ENCODE measurements around the gene TNNC2. TPM values are rescaled to one million over a fixed set of nuclear protein-coding genes. Genes with fewer than 3 reads are reported as not detected.

TNNC2 gene
- total and polyA plus RNA-seq, 2 of the 13 experiments (the other 11 are each of a cell fraction or from before 2014, with no cell fraction given), result 1.8 to 4.7 TPM

DNA sequence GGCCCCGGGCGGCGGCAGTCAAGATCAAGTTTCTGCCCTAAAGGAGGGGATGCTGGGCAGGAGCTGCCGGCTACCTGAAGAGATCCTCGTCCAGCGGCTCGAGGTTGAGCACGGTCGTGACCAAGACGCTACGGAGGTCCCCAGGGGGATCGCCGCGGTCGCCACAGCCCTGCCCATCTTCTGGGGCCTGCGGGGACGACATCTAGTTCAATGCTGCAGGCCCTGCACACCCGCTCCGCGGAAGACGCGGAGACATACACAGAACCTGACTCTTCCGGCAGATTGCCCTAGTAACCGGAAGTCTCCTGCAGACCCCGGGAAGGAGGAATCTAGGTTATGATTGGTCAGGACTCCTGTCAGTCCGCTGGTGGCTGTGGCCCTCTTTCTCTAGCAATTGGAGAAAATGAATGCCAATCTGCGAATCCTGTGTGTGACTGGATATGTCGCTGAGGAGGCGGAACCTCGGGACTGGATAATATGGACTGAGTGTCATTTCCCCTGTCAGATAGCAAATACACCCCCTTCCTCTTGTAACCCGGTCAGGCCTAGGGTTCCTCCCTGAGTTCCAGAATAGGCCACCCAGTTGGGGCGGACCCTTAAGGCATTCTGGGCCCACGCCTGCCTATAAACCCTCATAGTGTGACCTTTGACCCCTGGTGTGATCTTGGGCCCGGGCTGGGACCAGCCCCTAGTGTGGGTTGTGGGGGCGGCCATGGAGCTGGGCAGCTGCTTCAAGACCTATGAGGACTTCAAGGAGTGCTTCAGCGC lies 30.2 kb upstream of the TNNC2 start, which contains the start of the genes ACOT8 and ZSWIM3 (continued):
- TF ChIP-seq, protein P1, sequence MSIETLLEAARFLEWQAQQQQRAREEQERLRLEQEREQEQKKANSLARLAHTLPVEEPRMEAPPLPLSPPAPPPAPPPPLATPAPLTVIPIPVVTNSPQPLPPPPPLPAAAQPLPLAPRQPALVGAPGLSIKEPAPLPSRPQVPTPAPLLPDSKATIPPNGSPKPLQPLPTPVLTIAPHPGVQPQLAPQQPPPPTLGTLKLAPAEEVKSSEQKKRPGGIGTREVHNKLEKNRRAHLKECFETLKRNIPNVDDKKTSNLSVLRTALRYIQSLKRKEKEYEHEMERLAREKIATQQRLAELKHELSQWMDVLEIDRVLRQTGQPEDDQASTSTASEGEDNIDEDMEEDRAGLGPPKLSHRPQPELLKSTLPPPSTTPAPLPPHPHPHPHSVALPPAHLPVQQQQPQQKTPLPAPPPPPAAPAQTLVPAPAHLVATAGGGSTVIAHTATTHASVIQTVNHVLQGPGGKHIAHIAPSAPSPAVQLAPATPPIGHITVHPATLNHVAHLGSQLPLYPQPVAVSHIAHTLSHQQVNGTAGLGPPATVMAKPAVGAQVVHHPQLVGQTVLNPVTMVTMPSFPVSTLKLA (IDR thresholded peaks at IDR 0.05), result no peak; the same call in 1 of the 2 replicates
- TF ChIP-seq, protein P2, sequence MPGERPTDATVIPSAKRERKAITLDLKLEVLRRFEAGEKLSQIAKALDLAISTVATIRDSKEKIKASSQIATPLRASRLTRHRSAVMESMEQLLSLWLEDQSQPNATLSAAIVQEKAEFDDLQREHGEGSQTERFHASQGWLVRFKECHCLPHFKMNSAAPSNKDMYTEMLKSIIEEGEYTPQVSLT (CRISPR knock-in tag; IDR thresholded peaks at IDR 0.05; ENCODE audit: borderline replicate concordance, low read depth), result no peak
- TF ChIP-seq RFXAP (CRISPR knock-in tag; IDR thresholded peaks at IDR 0.05; ENCODE audit: borderline replicate concordance) (no peak), ZNF737 (CRISPR knock-in tag; IDR thresholded peaks at IDR 0.05; ENCODE audit: borderline replicate concordance) (no peak), ZNF207 (IDR thresholded peaks at IDR 0.05; ENCODE audit: borderline replicate concordance) (no peak), ZFP36L2 (CRISPR knock-in tag; IDR thresholded peaks at IDR 0.05) (peak; percentile 96; the same call in 1 of the 2 replicates), SOX5 (CRISPR knock-in tag; IDR thresholded peaks at IDR 0.05; ENCODE audit: borderline replicate concordance) (peak; percentile 48; the same call in 1 of the 2 replicates), ZNF607 (CRISPR knock-in tag; IDR thresholded peaks at IDR 0.05; ENCODE audit: borderline replicate concordance) (peak; percentile 94), HOXA9 (CRISPR knock-in tag; IDR thresholded peaks at IDR 0.05; ENCODE audit: borderline replicate concordance) (no peak), ZNF547 (CRISPR knock-in tag; IDR thresholded peaks at IDR 0.05) (peak; percentile 89), BORCS8-MEF2B (CRISPR knock-in tag; IDR thresholded peaks at IDR 0.05) (peak; percentile 80), ZSCAN22 (CRISPR knock-in tag; IDR thresholded peaks at IDR 0.05) (no peak), ZBTB42 (CRISPR knock-in tag; IDR thresholded peaks at IDR 0.05) (no peak), MEF2D (CRISPR knock-in tag; IDR thresholded peaks at IDR 0.05) (no peak; the same call in 1 of the 2 replicates), ZZZ3 (CRISPR knock-in tag; IDR thresholded peaks at IDR 0.05; ENCODE audit: borderline replicate concordance) (no peak; the same call in 1 of the 2 replicates), FIP1L1 (IDR thresholded peaks at IDR 0.05; ENCODE audit: borderline replicate concordance, insufficient read depth, low read depth, low read length) (no peak)
- TF ChIP-seq, protein P3, sequence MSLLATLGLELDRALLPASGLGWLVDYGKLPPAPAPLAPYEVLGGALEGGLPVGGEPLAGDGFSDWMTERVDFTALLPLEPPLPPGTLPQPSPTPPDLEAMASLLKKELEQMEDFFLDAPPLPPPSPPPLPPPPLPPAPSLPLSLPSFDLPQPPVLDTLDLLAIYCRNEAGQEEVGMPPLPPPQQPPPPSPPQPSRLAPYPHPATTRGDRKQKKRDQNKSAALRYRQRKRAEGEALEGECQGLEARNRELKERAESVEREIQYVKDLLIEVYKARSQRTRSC (CRISPR knock-in tag; IDR thresholded peaks at IDR 0.05; ENCODE audit: low read depth), result no peak
- TF ChIP-seq, protein P4, sequence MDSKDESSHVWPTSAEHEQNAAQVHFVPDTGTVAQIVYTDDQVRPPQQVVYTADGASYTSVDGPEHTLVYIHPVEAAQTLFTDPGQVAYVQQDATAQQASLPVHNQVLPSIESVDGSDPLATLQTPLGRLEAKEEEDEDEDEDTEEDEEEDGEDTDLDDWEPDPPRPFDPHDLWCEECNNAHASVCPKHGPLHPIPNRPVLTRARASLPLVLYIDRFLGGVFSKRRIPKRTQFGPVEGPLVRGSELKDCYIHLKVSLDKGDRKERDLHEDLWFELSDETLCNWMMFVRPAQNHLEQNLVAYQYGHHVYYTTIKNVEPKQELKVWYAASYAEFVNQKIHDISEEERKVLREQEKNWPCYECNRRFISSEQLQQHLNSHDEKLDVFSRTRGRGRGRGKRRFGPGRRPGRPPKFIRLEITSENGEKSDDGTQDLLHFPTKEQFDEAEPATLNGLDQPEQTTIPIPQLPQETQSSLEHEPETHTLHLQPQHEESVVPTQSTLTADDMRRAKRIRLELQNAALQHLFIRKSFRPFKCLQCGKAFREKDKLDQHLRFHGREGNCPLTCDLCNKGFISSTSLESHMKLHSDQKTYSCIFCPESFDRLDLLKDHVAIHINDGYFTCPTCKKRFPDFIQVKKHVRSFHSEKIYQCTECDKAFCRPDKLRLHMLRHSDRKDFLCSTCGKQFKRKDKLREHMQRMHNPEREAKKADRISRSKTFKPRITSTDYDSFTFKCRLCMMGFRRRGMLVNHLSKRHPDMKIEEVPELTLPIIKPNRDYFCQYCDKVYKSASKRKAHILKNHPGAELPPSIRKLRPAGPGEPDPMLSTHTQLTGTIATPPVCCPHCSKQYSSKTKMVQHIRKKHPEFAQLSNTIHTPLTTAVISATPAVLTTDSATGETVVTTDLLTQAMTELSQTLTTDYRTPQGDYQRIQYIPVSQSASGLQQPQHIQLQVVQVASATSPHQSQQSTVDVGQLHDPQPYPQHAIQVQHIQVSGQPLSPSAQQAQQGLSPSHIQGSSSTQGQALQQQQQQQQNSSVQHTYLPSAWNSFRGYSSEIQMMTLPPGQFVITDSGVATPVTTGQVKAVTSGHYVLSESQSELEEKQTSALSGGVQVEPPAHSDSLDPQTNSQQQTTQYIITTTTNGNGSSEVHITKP (CRISPR knock-in tag; IDR thresholded peaks at IDR 0.05; ENCODE audit: low read depth), result peak; percentile 9; the same call in 1 of the 2 replicates
